ENCODE data around the gene GLIS1. TPM values are rescaled to one million over a fixed set of nuclear protein-coding genes. Genes with fewer than 3 reads are reported as not detected.

Gene GLIS1
- total and polyA plus RNA-seq, 10 of the 15 experiments (the other 5 are each of a cell fraction or from before 2014, with no cell fraction given), result not detected

DNA sequence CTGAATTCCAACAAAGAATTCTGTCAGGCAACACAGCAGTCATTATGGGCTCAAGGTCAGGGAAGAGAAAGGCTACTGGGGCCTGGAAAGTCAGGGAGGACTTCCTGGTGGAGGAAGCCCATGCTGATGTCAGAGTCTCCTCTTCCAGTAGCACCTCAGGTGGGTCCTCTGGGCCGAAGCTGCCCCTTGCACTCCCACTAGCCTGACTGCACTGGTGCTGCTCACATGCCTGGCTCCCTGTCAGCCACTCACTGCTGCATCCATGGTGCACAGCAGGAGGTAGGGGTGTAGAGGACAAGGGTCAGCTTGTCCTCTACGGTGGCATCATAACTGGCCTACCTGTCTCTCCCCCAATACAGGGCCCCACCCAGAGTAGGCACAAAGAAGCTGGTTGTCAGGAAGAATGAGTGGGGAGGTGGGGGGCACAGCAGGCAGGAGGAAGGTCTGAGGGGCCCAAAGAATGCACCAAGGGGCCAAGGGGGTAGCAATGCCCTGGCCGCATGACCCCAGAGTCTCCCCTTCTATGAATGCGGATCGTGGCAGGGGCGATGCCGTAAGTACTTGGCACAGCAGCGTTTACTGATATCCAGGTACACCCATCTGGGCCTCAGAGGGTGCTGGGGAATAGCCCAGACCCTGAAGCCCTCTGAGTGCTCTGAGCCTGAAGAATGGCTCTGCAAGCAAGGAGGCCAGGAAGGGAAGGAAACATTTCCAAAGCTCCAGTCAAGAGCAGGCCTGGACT is 80.3 kb downstream of the GLIS1 start:
- no peak overlapping the region for H3K4me2 ChIP-seq (ENCODE audit: control insufficient read depth, insufficient read depth)
- in situ Hi-C loops (cut with MboI) (no loop called here), intact Hi-C loops (cut with micrococcal nuclease; ENCODE audit: unreplicated experiment) (no loop called here)
- ChIA-PET SMC1A (ENCODE audit: uncharacterized antibody, unreplicated experiment) (no interaction called here), CTCF (interaction anchor here (0.6 kb wide), 2 partner anchors 595 to 603 kb away, joined by 3 read pairs; no protein-coding TSS in a partner anchor), POLR2A (interaction anchor here (0.5 kb wide), 1 partner anchor 189 kb away, joined by 3 read pairs; no protein-coding TSS in a partner anchor), RAD21 (ENCODE audit: unreplicated experiment) (no interaction called here)
- H3K4me3 ChIP-seq, result no peak overlapping the region
- no peak overlapping the region for H3K9ac ChIP-seq (ENCODE audit: control insufficient read depth, insufficient read depth, low read length)
- H3K4me1 ChIP-seq (ENCODE audit: control insufficient read depth, insufficient read depth, low read length), result no peaks in the 10 kb centered on the region
- H3K9me3 ChIP-seq (replicated peaks; ENCODE audit: control insufficient read depth, insufficient read depth, low read length), result no peaks in the 10 kb centered on the region
- WGBS (ENCODE audit: insufficient coverage, insufficient replicate concordance, low lambda C conversion rate, missing lambda C conversion rate), result 4% methylated on average over 8 of the region's 8 CpGs
- ATAC-seq, result no peak
- no peaks in the 10 kb centered on the region for H3K36me3 ChIP-seq (ENCODE audit: control insufficient read depth in 2 of 2, insufficient read depth in 2 of 2, low read length in 1 of 2)
- no peak for FAIRE-seq
- no TSS peak for BruUV-seq (replicated peaks)
- no peak overlapping the region for H2AFZ ChIP-seq (ENCODE audit: control insufficient read depth, low read depth, low read length)
- H3K27me3 ChIP-seq (replicated peaks in 1 of 2; ENCODE audit: control insufficient read depth in 2 of 2, insufficient read depth in 2 of 2, low read length in 1 of 2), result peaks cover 4 to 5% of the 10 kb centered on the region in 2 experiments; a peak in 3 of 4 replicates
- no peaks in the 10 kb centered on the region for H4K20me1 ChIP-seq (ENCODE audit: control insufficient read depth, insufficient read depth)
- TF ChIP-seq MYB (IDR thresholded peaks at IDR 0.05; ENCODE audit: borderline replicate concordance, low read depth, low read length) (no peak), JUND (IDR thresholded peaks at IDR 0.05; ENCODE audit: low read depth, low read length) (no peak)
- H3K27ac ChIP-seq (ENCODE audit: control insufficient read depth, insufficient read depth), result no peak overlapping the region
- DNase-seq (ENCODE audit: low read depth, low spot score), result no peak
- no peaks in the 10 kb centered on the region for H3K79me2 ChIP-seq (ENCODE audit: control insufficient read depth, insufficient read depth, low read length)

GRCh38 chr1:53657891-53658396 is 81.0 kb downstream of the GLIS1 start:
- DNase-seq (ENCODE audit: low read depth, low spot score), result no peak
- no peak for ATAC-seq
- peaks cover 4 to 5% of the 10 kb centered on the region in 2 experiments; a peak in 3 of 4 replicates for H3K27me3 ChIP-seq (replicated peaks in 1 of 2; ENCODE audit: control insufficient read depth in 2 of 2, insufficient read depth in 2 of 2, low read length in 1 of 2)
- no peak for FAIRE-seq
- no peak overlapping the region for H3K27ac ChIP-seq (ENCODE audit: control insufficient read depth, insufficient read depth)
- ChIA-PET POLR2A (no interaction called here), RAD21 (ENCODE audit: unreplicated experiment) (no interaction called here), CTCF (interaction anchor here (0.6 kb wide), 1 partner anchor 594 kb away, joined by 3 read pairs; no protein-coding TSS in a partner anchor), SMC1A (ENCODE audit: uncharacterized antibody, unreplicated experiment) (no interaction called here)
- BruUV-seq (replicated peaks), result no TSS peak
- no peak overlapping the region for H2AFZ ChIP-seq (ENCODE audit: control insufficient read depth, low read depth, low read length)
- no peak overlapping the region for H3K9ac ChIP-seq (ENCODE audit: control insufficient read depth, insufficient read depth, low read length)
- H3K79me2 ChIP-seq (ENCODE audit: control insufficient read depth, insufficient read depth, low read length), result no peaks in the 10 kb centered on the region
- intact Hi-C loops (cut with micrococcal nuclease; ENCODE audit: unreplicated experiment) (no loop called here), in situ Hi-C loops (cut with MboI) (no loop called here)
- no peaks in the 10 kb centered on the region for H3K4me1 ChIP-seq (ENCODE audit: control insufficient read depth, insufficient read depth, low read length)
- H3K9me3 ChIP-seq (replicated peaks; ENCODE audit: control insufficient read depth, insufficient read depth, low read length), result no peaks in the 10 kb centered on the region
- WGBS (ENCODE audit: insufficient coverage, insufficient replicate concordance, low lambda C conversion rate, missing lambda C conversion rate), result 11% methylated on average over 1 of the region's 1 CpG
- no peaks in the 10 kb centered on the region for H3K36me3 ChIP-seq (ENCODE audit: control insufficient read depth in 2 of 2, insufficient read depth in 2 of 2, low read length in 1 of 2)
- no peak overlapping the region for H3K4me3 ChIP-seq
- no peak overlapping the region for H3K4me2 ChIP-seq (ENCODE audit: control insufficient read depth, insufficient read depth)
- H4K20me1 ChIP-seq (ENCODE audit: control insufficient read depth, insufficient read depth), result no peaks in the 10 kb centered on the region
- TF ChIP-seq E2F4 (IDR thresholded peaks at IDR 0.05; ENCODE audit: low read depth, low read length) (no peak), SMARCA5 (IDR thresholded peaks at IDR 0.05) (no peak), USF2 (IDR thresholded peaks at IDR 0.05; ENCODE audit: borderline replicate concordance, low read depth, low read length) (no peak), ZNF622 (IDR thresholded peaks at IDR 0.05) (no peak), BHLHE40 (IDR thresholded peaks at IDR 0.05; ENCODE audit: borderline replicate concordance in 1 of 2, low read depth in 2 of 2, low read length in 1 of 2) (no peak), CREB1 (IDR thresholded peaks at IDR 0.05; ENCODE audit: low read depth) (no peak), NRF1 (conservative IDR thresholded peaks at IDR 0.05; ENCODE audit: low read depth, low read length) (no peak), NR2F1 (conservative IDR thresholded peaks at IDR 0.05) (no peak), NFXL1 (IDR thresholded peaks at IDR 0.05; ENCODE audit: borderline replicate concordance) (no peak), SIN3A (IDR thresholded peaks at IDR 0.05; ENCODE audit: low read depth, low read length) (no peak), CBX3 (IDR thresholded peaks at IDR 0.05; ENCODE audit: borderline replicate concordance, low read depth) (no peak)

Measured in GM12878 (cell line).